Measurements from ENCODE around the gene HVCN1.
"Not testable (repeated sequence)": the region's sequence is repeated elsewhere in the genome, so short reads cannot be mapped to it uniquely, and the experiment has no call there.

Gene HVCN1, protein sequence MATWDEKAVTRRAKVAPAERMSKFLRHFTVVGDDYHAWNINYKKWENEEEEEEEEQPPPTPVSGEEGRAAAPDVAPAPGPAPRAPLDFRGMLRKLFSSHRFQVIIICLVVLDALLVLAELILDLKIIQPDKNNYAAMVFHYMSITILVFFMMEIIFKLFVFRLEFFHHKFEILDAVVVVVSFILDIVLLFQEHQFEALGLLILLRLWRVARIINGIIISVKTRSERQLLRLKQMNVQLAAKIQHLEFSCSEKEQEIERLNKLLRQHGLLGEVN

DNA sequence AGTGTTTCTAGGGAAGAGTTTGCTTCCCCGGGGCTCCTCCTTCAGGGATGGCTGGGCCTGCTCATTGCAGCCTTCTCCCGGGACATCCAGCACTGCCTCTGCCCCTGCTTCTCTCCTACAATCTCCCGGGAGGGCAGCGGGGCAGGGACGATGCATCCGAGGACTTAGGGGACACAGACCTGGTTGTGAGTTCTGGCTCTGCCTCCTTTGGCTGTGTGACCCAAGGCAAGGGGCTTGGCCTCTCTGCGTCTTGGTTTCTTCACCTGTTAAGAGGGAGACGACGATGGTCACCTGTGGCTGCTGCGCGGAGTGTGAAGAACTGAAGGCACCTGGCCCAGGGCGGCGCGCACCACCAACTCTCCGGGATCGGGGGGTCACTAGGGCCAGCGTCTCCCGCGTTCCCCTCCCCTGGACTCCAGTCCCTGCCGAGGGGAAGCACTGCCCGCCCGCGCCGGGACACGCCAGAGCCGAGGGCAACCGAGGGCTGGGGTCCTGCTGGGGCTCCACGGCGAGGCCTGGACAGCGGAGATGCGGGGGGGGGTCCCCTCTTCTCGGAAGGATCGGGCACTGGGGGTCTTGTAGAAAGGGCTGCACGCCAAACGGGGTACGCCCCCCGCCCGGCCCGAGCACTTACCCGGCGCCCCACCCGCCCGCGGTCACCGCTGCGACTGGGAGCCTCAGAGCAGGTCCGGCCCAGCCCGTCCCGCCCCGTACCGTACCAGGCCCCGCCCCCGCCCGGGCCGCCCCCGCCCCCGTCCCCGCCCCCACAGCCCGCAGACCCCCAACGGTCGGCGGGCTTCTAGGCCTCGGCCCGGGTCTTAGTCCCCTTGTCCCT is at the start of gene HVCN1:
HVCN1 (minus strand) TSS at position 670 of the 835 bp plus-strand sequence. CDS start 5,870 bp downstream, outside the sequence.
- DNase-seq = no peak

- DNase-seq = no peak
Measured at GRCh38 chr12:110737532-110737931, 48.6 kb upstream of the HVCN1 start.

DNA sequence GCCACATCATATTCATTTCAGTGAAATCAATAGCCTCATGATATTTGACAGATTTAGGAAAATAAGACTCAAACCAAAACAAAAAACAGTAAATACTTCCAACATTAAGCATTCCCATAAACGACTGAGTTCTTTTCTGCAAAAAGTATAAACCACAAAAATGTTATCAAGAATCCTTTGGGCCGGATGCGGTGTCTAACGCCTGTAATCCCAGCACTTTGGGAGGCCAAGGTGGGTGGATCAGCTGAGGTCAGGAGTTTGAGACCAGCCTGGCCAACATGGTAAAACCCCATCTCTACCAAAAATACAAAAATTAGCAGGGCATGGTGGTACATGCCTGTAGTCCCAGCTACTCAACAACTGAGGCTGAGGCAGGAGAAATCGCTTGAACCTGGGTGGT is 48.1 kb upstream of the HVCN1 start:
- not testable (repeated sequence) for DNase-seq

DNA sequence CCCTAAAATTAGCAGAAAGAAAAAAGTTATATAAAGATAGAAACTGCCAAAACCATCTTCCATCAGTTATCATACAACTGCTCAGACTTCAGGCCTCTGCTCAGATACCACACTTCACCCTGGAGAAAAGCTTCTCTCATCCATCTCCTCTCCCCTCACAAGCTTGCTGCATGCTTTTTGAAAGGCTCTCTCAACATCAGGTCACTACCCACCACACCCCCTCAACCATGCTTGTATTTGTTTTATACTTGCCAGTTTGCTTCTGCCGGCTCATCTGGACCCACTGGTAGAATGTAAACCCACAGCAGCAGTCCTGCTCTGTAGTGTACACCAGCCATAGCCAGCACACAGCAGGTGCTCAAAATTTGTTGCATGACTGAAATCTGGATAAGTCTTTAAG is 45.0 kb upstream of the HVCN1 start:
- no peak for DNase-seq

DNA sequence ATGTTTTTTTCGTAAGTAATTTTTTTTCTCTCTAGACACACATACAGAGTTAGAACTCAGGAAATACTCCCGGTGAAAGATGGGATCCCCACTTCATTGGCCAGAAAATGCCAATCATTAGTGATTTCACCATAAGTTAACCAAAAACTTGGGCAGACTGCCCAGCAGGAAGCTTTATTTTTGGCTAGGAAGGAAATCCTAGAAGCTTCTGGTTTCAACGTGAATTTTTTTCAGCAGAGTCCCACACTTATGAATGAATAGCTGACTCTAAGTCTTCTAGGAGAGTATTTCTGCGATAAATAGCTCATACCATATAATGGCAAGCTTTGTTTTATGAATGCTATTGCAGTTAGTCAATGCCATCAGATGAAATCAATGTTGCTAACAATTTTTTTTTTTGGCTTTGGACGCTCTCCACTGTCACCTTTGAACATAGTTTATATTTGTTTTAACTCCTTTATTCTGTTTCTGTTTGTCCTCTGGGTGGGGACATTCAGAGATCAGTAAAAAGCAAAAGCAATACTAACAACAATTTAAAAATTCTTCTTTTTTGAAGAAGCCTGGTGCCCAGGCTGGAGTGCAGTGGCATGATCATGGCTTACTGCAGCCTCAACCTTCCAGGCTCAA is 44.3 kb upstream of the HVCN1 start:
- DNase-seq = no peak

DNA sequence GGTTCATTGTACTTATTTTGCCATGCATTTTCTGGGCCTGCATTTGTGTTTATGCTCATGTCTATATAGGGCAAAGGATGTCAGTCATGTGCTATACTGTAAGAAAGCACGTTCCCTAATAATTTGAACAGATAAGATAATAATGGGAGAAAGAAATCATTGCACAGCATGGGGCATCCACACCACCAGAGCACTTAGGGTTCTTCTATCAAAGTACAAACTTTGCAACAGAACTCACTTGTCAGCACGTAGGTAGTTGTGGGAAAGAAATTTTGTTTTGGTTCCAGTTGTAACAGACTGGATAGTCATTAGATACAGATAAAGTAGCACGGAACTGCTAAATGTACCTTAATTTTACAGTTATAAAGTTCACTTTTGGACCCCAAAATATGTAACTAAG is 43.7 kb upstream of the HVCN1 start:
- no peak for DNase-seq

- DNase-seq = no peak
Measured at GRCh38 chr12:110731479-110731878, 42.6 kb upstream of the HVCN1 start.

- no peak for DNase-seq
Measured at GRCh38 chr12:110728628-110729027, 39.7 kb upstream of the HVCN1 start.

GRCh38 chr12:110726708-110727369 is 37.9 kb upstream of the HVCN1 start:
- DNase-seq = no peak

GRCh38 chr12:110726028-110726427 is 37.1 kb upstream of the HVCN1 start:
- no peak for DNase-seq

- DNase-seq = no peak
Measured at GRCh38 chr12:110725267-110725666, 36.4 kb upstream of the HVCN1 start.

DNA sequence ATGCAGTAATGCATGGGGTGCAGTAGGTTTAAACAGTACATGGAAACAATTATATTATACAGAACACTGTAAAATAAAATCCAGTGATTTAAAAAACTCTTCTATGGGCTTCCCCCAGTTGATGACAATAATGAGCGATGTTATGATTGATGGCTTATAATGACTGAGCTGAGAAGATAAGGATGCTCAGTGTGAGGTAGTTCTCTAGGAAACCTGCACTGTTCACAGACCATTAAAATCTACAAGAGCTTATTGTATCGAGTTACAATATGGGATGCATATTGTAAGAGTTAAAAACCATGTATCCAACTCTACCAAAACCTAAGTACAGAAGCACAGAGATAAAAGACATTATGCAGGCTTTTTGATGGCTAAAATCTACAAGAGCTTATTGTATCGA is 34.0 kb upstream of the HVCN1 start:
- not testable (repeated sequence) for DNase-seq

GRCh38 chr12:110721570-110721969 is 32.7 kb upstream of the HVCN1 start:
- no peak for DNase-seq

DNA sequence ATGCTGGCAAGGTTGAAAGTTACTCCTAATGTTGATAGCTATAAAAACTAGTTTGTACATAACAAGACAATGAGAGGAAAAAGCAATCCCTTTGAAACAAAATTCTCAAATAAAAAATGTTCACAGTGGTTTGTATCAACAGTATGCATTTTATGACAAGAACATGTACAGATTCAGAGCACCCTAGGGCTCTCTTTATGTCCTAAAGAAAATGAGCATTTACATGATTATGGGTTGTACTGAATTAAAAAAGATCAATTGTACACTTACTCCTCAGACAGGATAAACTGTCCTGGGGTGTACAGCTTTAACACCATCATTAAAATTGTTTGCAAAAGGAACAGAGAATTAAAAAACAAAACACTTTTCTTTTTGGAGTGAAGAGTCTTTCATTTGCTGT is 31.6 kb upstream of the HVCN1 start:
- no peak for DNase-seq

DNA sequence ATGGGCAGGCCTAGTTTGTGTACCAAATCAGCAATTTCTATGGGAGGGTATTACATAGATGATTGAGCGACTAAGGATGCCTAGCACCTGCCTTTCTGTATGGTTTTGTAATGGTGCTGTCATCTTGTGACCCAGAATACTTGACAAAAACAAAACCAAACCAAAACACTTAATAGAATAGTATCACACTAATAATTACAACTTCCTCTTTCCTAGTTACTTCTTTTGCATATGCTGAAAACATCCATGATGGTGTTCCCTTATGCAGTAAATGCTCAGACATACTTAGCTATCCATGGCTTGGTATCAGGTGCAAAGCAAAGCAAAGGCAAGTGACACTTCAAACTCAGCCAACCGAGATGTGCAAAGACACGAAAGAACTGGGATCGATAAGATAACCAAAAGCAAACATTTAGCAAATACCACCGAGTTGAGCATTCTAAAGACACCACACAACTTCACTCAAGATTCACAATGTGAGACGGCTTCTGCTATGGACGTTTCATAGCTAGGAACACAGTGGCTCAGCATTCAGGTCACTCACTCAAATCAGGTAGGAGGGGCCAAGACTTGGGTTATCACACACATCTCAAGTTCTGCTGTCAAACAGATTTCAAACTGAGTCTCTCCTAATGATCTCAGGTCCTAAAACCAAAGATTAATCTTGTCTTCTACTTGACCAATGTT is 29.4 kb upstream of the HVCN1 start:
- DNase-seq = no peak

GRCh38 chr12:110717037-110717436 is 28.1 kb upstream of the HVCN1 start:
- no peak for DNase-seq

- no peak for DNase-seq
Measured at GRCh38 chr12:110708917-110709316, 20.0 kb upstream of the HVCN1 start.

DNA sequence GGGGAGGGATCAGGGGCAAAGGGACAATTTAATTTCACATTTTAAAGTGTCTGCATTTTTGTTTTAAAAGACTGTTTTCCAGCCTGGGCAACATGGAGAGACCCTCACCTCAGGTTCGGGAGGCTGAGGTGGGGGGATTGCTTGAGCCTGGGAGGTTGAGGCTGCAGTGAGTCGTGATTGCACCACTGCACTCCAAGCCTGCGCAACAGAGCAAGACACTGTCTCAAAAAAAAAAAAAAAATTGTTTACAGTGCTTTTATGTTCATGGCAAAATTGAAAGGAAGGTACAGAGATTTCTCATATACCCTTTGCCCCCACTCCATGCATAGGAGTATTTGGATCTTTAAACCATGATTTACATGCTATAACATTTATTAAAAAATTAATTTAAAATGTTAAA is 16.4 kb upstream of the HVCN1 start:
- DNase-seq = no peak

DNA sequence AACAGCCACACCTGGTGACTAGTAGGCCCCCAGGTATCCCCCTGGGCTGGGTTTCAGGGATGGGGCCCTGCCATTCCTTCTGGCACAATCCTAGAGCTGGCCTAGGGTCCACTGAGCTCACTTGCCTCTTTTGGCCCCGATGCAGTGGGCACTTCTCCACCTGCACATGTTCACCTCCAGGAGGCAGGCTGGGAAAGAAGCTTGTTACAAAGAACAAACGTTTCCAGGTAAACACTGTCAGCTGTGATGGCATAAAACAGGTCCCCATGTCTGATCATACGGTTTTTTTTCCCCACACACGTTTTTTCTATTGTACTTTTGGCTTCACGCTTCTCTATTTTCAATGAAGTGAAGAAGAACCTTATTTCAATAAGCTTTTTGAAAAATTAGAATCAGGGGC is 15.8 kb upstream of the HVCN1 start:
- no peak for DNase-seq

GRCh38 chr12:110704231-110704630 is 15.3 kb upstream of the HVCN1 start:
- no peak for DNase-seq

GRCh38 chr12:110702081-110702480 is 13.2 kb upstream of the HVCN1 start:
- no peak for DNase-seq

GRCh38 chr12:110699591-110700445 is 10.9 kb upstream of the HVCN1 start:
- DNase-seq = no peak
